ENCODE measurements around the gene SLC17A6.

GRCh38 chr11:22344081-22344480, 5.9 kb downstream of the SLC17A6 start:
- no peak for TF ChIP-seq CTCF (IDR thresholded peaks at IDR 0.05)
- TF ChIP-seq POLR2A (IDR thresholded peaks at IDR 0.05), result no peak
